ENCODE data around the gene LRRTM4.

The LRRTM4 gene

DNA sequence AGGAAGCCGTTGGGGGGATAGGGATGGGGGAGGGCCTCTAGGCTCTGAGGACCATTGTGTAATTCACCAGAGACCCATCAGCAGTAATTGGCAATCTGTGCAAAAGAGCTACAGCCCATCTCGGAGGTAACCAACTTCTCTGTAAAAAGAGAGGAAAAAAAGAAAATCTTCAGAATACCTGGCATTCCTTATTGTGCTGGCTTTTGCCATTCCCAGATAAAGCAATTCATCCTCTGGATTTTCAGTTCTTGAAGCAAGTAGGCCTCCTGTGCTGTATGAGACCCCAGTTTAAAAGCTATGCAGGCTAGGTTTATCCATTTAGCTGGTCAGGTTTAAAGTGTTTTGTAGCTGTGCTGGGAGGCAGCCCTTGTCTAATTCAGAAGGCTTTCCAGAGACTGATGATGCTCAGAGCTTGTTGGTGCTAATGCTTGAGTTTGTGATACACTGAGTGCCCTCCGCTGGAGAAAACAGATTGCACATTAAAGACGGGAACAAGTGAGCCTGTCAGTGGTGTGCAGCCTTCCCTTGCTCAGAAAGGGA lies at the start of gene LRRTM4:
Gene LRRTM4 (minus strand): TSS at position 446 of the 540 bp plus-strand sequence.
- Mint-ChIP-seq H3K27ac (no peak within 1 kb of the TSS), H3K4me3 (peak within 1 kb of the TSS; percentile 68), H3K27me3 (ENCODE audit: low read depth, poor library complexity) (peaks cover 3% of the 10 kb centered on the region), H3K9me3 (no peaks in the 10 kb centered on the region), H3K4me1 (peaks cover 48% of the 10 kb centered on the region), H3K36me3 (ENCODE audit: low read depth) (peaks cover 4% of the 10 kb centered on the region)
- DNase-seq: peak; percentile 6
- no peak for TF ChIP-seq CTCF (IDR thresholded peaks at IDR 0.05)

DNA sequence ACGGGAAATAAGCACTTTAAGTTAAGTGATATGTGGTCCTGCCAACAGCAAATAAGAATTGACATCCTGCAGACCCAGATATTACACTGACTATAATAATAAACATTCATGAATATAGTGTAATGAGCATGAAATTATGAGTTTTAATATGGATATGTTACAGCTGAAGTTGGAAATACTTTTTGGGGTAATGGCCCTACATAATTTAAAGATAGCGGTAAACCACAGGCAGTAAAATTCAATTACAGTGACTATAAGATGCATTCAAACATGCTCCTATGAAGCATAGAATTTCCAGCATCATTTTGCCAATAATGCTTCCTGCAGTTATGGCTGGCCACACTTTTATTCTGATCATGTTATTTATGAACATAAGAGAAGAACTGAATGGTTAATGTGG lies 49.4 kb upstream of the LRRTM4 start:
- H3K36me3 Mint-ChIP-seq (ENCODE audit: low read depth): peaks cover 4% of the 10 kb centered on the region
- H3K4me1 Mint-ChIP-seq: peaks cover 21% of the 10 kb centered on the region
- no peaks in the 10 kb centered on the region for H3K27me3 Mint-ChIP-seq (ENCODE audit: low read depth, poor library complexity)
- H3K27ac Mint-ChIP-seq: no peak overlapping the region
- H3K4me3 Mint-ChIP-seq: no peak overlapping the region
- no peaks in the 10 kb centered on the region for H3K9me3 Mint-ChIP-seq
- TF ChIP-seq CTCF (IDR thresholded peaks at IDR 0.05): no peak
- no peak for DNase-seq

- H3K9me3 Mint-ChIP-seq: peaks cover 2% of the 10 kb centered on the region
- TF ChIP-seq CTCF (IDR thresholded peaks at IDR 0.05): no peak
- H3K4me3 Mint-ChIP-seq: no peak overlapping the region
- peak overlapping the region; percentile 64 for H3K27ac Mint-ChIP-seq
- H3K27me3 Mint-ChIP-seq (ENCODE audit: low read depth, poor library complexity): no peaks in the 10 kb centered on the region
- no peak for DNase-seq
- peaks cover 22% of the 10 kb centered on the region for H3K4me1 Mint-ChIP-seq
- H3K36me3 Mint-ChIP-seq (ENCODE audit: low read depth): no peaks in the 10 kb centered on the region
These were observed 45.5 kb upstream of the LRRTM4 start for GRCh38 chr2:77567723-77568122.

DNA sequence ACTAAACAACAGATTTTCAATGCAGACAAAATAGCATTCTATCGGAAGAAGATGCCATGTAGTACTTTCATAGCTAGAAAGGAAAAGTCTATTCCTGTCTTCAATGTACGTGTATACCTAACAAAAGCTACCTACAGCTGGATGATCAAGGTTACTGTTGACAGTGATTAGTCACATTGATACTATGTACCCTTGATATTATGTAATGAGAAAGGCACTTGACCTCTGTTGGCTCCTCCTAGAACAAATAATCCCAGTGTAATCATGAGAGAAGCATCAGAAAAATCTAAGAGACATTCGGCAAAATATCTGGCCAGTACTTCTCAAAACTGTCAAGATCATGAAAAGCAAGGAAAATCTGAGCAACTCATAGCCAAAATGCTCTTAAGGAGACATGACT lies 44.4 kb upstream of the LRRTM4 start:
- H3K4me1 Mint-ChIP-seq: peaks cover 22% of the 10 kb centered on the region
- no peak for TF ChIP-seq CTCF (IDR thresholded peaks at IDR 0.05)
- no peaks in the 10 kb centered on the region for H3K36me3 Mint-ChIP-seq (ENCODE audit: low read depth)
- H3K4me3 Mint-ChIP-seq: no peak overlapping the region
- no peak overlapping the region for H3K27ac Mint-ChIP-seq
- H3K9me3 Mint-ChIP-seq: peaks cover 5% of the 10 kb centered on the region
- H3K27me3 Mint-ChIP-seq (ENCODE audit: low read depth, poor library complexity): no peaks in the 10 kb centered on the region
- DNase-seq: no peak

GRCh38 chr2:77566131-77566530 lies 44.0 kb upstream of the LRRTM4 start:
- DNase-seq: no peak
- Mint-ChIP-seq H3K4me3 (no peak overlapping the region), H3K27me3 (ENCODE audit: low read depth, poor library complexity) (no peaks in the 10 kb centered on the region), H3K36me3 (ENCODE audit: low read depth) (no peaks in the 10 kb centered on the region), H3K9me3 (peaks cover 5% of the 10 kb centered on the region), H3K4me1 (peaks cover 22% of the 10 kb centered on the region), H3K27ac (no peak overlapping the region)
- TF ChIP-seq CTCF (IDR thresholded peaks at IDR 0.05): no peak

- peaks cover 5% of the 10 kb centered on the region for H3K36me3 Mint-ChIP-seq (ENCODE audit: low read depth)
- no peaks in the 10 kb centered on the region for H3K27me3 Mint-ChIP-seq (ENCODE audit: low read depth, poor library complexity)
- TF ChIP-seq CTCF (IDR thresholded peaks at IDR 0.05): no peak
- H3K4me1 Mint-ChIP-seq: peaks cover 24% of the 10 kb centered on the region
- H3K4me3 Mint-ChIP-seq: peak overlapping the region; percentile 25
- H3K9me3 Mint-ChIP-seq: peaks cover 22% of the 10 kb centered on the region
- H3K27ac Mint-ChIP-seq: peak overlapping the region; percentile 95
- DNase-seq: peak; percentile 40
These were observed 30.8 kb upstream of the LRRTM4 start for GRCh38 chr2:77552956-77553355.

All from nephron progenitor cell (in vitro differentiated cells).